Breast epithelium (tissue), 4 donors: ENCODE results near the gene LMNTD2. TPM values are rescaled to one million over a fixed set of nuclear protein-coding genes. Genes with fewer than 3 reads are reported as not detected.

ENCODE experiments used
- DNase-seq, 2 donors: peaks; one replicate each; pipeline ENCODE4 v3.0.0-alpha.2; 2019; ENCODE audit warnings: low spot score in 2 of 2
- H3K27ac ChIP-seq, 2 donors: fragments of 200-600 bp; sonication (generic) in 1 of 2; one replicate each; pipeline ENCODE4 v1.5.1; 2016 to 2019; ENCODE audit warnings: mild to moderate bottlenecking in 1 of 2
- H3K27me3 ChIP-seq, 2 donors: fragments of 200-600 bp; sonication (generic) in 1 of 2; one replicate each; pipeline versions ENCODE4 v1.5.1 to v1.6.0; 2017 to 2019; ENCODE audit warnings: control low read depth in 1 of 2, mild to moderate bottlenecking in 1 of 2
- H3K36me3 ChIP-seq: fragments of 200-600 bp; one replicate; pipeline ENCODE4 v1.5.1; 2019
- H3K4me1 ChIP-seq, 2 donors: fragments of 200-600 bp; sonication (generic); one replicate each; pipeline ENCODE4 v1.5.1; 2016 to 2019; ENCODE audit warnings: control low read depth in 1 of 2
- H3K4me3 ChIP-seq, 3 donors: fragments of 200-600 bp; sonication (generic); 1 replicate in 2 of 3; 2 replicates in 1 of 3; pipeline ENCODE4 v1.5.1; 2016 to 2019; ENCODE audit warnings: mild to moderate bottlenecking in 3 of 3, moderate library complexity in 2 of 3
- H3K9me3 ChIP-seq, 2 donors: fragments of 200-600 bp; sonication (generic) in 1 of 2; one replicate each; pipeline ENCODE4 v1.5.1; 2016 to 2019; ENCODE audit warnings: control low read depth in 1 of 2
- POLR2A ChIP-seq: fragments of 450-650 bp; IDR thresholded peaks from one replicate; pipeline ENCODE4 v1.6.1; 2016; ENCODE audit warnings: antibody characterized with exemption, mild to moderate bottlenecking, moderate library complexity
- POLR2AphosphoS5 ChIP-seq, 3 donors: sonication (generic); formaldehyde crosslinking; IDR thresholded peaks; one replicate each; pipeline ENCODE4 v1.6.1; 2017; ENCODE audit warnings: antibody characterized with exemption in 3 of 3
- intact Hi-C: fragments of 100-400 bp; cut with DNase I; formaldehyde crosslinking; loops from one replicate; pipeline ENCODE4 v1.15.1; 2023; ENCODE audit warnings: low total_unique reads
- total RNA-seq, 3 donors: library from RNA; depleted of rRNA; stranded (reverse); fragments of >200 nt; gene quantifications; one replicate each; pipeline ENCODE4 v1.1.0, GENCODE V29; 2016
- TF ChIP-seq, protein P1 (sequence below), 3 donors: fragments of 450-650 bp; IDR thresholded peaks; one replicate each; pipeline ENCODE4 v1.5.1; 2016 to 2017; ENCODE audit warnings: antibody characterized with exemption in 3 of 3, mild to moderate bottlenecking in 3 of 3, moderate library complexity in 3 of 3

LMNTD2 gene
- total RNA-seq, 3 donors from 2014 or later = 2.6 to 6.1 (median 5.2) TPM

DNA sequence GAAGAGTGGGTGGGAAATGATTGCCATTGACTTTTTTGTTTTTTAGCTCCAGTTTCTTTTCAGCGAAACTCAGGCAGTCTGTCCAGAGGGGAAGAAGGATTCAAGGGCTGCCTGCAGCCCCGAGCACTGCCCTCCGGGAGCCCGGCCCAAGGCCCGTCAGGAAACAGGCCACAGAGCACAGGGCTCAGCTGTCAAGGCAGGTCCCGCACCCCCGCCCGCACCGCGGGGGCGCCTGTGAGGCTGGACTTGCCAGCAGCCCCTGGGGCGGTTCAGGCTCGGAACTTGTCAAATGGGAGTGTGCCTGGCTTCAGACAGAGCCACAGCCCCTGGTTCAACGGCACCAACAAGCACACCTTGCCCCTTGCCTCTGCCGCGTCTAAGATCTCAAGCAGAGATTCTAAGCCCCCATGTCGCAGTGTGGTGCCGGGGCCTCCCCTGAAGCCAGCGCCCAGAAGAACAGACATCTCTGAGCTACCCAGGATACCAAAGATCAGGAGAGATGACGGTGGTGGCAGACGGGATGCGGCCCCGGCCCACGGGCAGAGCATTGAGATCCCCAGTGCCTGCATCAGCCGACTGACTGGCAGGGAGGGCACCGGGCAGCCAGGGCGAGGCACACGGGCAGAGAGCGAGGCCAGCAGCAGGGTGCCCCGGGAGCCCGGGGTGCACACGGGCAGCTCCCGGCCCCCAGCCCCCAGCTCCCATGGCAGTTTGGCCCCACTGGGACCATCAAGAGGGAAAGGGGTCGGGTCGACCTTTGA, 46.7 kb upstream of the LMNTD2 start:
- TF ChIP-seq POLR2A (no peak), POLR2AphosphoS5 (IDR thresholded peaks at IDR 0.05) (no peak)
- TF ChIP-seq, protein P1, sequence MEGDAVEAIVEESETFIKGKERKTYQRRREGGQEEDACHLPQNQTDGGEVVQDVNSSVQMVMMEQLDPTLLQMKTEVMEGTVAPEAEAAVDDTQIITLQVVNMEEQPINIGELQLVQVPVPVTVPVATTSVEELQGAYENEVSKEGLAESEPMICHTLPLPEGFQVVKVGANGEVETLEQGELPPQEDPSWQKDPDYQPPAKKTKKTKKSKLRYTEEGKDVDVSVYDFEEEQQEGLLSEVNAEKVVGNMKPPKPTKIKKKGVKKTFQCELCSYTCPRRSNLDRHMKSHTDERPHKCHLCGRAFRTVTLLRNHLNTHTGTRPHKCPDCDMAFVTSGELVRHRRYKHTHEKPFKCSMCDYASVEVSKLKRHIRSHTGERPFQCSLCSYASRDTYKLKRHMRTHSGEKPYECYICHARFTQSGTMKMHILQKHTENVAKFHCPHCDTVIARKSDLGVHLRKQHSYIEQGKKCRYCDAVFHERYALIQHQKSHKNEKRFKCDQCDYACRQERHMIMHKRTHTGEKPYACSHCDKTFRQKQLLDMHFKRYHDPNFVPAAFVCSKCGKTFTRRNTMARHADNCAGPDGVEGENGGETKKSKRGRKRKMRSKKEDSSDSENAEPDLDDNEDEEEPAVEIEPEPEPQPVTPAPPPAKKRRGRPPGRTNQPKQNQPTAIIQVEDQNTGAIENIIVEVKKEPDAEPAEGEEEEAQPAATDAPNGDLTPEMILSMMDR (IDR thresholded peaks at IDR 0.05) = no peak
- H3K27ac ChIP-seq = peak overlapping the region; percentile 74 to 82
- H3K4me3 ChIP-seq = no peak overlapping the region
- no peak for DNase-seq
- H3K36me3 ChIP-seq = peaks cover 11% of the 10 kb centered on the region
- H3K9me3 ChIP-seq = no peaks in the 10 kb centered on the region
- H3K27me3 ChIP-seq = no peaks in the 10 kb centered on the region
- H3K4me1 ChIP-seq = no peaks in the 10 kb centered on the region
- intact Hi-C loops = no loop called here

DNA sequence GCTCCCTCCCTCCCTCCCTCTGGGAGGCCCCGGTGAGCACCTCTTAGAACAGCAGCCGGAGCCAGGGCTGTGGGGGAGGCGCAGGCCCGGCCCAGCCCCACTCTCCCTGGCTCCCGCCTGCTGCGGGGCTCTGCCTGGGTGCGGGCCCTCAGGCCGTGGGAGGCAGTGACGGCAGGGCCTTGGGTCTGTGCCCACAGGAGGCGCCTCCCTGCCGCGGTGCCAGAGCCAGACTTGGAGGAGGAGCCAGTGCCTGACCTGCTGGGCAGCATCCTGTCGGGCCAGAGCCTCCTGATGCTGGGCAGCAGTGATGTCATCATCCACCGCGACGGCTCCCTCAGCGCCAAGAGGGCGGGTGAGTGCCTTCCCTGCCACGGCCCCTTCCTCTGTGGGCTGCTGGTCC, 45.7 kb upstream of the LMNTD2 start:
- no peak for TF ChIP-seq POLR2AphosphoS5 (IDR thresholded peaks at IDR 0.05)
- TF ChIP-seq, protein P1 (IDR thresholded peaks at IDR 0.05) = no peak
- intact Hi-C loops = no loop called here
- no peaks in the 10 kb centered on the region for H3K9me3 ChIP-seq
- H3K36me3 ChIP-seq = peaks cover 11% of the 10 kb centered on the region
- H3K27me3 ChIP-seq = no peaks in the 10 kb centered on the region
- no peaks in the 10 kb centered on the region for H3K4me1 ChIP-seq
- no peak overlapping the region for H3K4me3 ChIP-seq
- peak; percentile 69 to 80 for DNase-seq
- peak overlapping the region; percentile 74 to 82 for H3K27ac ChIP-seq

DNA sequence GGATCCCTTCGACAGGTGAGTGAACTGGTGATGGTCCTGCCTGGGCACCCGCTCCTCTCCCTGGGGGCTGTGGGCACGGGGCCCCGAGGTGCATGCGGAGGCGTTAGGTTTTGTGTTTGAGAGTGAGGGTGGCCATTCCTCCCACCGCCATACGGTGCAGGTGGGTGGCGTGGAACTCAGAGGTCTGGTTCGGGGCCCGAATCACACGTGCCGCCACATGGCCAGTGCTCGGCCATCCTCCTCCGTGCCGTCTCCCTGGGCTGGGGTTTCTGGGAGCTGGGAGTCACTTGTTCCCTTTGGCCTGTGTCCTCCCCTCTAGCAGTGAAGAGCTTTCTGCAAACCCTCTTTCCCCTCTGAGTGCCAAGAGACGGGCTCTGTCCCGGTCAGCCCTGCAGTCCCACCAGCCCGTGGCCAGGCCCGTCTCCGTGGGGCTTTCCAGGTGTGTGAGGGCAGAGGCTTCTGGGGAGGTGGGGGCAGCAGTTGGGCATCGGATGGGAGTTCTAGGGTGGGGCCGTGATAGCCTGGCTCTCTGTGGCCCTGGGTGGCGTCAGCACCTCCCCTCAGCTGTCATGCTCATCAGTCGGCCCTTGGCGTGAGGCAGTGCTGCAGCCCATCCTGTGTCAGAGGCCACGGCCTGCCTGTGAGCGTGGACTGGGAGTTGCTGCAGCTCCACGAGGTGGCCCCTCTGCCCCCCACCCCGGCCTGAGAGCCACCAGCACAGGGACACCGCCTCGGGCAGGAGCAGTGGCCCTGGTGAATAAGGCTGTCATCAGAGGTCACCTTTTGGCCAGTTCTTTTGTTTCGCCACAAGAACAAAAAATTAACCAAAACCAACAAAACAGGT, 45.0 kb upstream of the LMNTD2 start:
- H3K4me1 ChIP-seq = no peaks in the 10 kb centered on the region
- H3K27ac ChIP-seq = peak overlapping the region; percentile 74 to 82
- peaks cover 11% of the 10 kb centered on the region for H3K36me3 ChIP-seq
- no peaks in the 10 kb centered on the region for H3K9me3 ChIP-seq
- H3K4me3 ChIP-seq = no peak overlapping the region
- intact Hi-C loops = no loop called here
- no peaks in the 10 kb centered on the region for H3K27me3 ChIP-seq
- TF ChIP-seq POLR2AphosphoS5 (IDR thresholded peaks at IDR 0.05) (no peak), POLR2A (no peak)
- DNase-seq = no peak

DNA sequence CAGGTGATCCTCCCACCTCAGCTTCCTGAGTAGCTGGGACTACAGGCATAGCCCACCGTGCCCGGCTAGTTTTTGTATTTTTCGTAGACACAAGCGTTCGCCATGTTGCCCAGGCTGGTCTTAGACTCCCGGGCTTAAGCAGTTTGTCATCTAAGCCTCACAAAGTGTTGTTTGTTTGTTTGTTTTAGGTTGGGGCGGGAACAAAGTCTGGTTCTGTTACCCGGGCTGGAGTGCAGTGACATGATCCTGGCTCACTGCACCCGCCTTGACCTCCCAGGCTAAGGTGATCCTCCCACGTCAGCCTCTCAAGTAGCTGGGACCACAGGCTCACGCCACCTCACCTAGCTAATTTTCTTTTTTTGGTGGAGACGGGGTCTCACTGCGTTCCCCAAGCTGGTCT, 42.6 kb upstream of the LMNTD2 start:
- Histone ChIP-seq H3K4me3 (no peak overlapping the region), H3K9me3 (no peaks in the 10 kb centered on the region), H3K27me3 (no peaks in the 10 kb centered on the region), H3K36me3 (peaks cover 6% of the 10 kb centered on the region), H3K4me1 (no peaks in the 10 kb centered on the region), H3K27ac (no peak overlapping the region)
- DNase-seq = no peak
- TF ChIP-seq POLR2A = no peak
- TF ChIP-seq POLR2AphosphoS5 (IDR thresholded peaks at IDR 0.05) = no peak
- TF ChIP-seq, protein P1 (IDR thresholded peaks at IDR 0.05) = no peak
- intact Hi-C loops = no loop called here

DNA sequence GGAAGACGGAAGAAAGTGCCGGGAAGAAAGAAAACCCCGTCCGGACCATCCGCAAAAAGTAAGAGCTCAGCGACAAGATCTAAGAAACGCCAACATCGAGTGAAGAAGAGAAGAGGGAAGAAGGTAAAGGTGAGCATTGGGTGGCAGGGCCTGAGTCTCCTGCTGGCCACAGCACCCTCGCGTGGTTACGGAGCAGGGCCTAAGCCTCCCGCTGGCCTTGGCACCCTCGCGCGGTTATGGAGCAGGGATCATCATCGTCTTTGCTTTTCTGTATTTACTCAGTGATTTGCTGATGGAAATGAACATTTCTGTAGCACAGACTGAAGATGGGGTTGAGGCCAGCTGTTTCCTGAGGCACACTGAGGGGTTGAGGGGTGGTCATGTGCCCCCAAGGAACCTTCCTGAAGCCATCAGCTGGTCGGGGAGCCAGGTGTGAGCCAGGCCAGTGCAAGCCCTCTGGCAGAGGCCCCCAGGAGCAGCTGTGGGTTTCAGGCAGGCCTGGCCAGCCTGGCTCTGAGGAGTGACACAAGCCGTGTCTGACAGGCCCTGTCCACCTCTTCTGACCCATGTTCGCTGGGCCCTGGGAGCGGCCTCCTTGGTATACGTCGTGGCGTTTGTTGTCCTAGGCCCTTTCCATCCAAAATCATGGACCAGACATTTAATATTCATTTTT, 41.2 kb upstream of the LMNTD2 start:
- Histone ChIP-seq H3K27ac (no peak overlapping the region), H3K4me3 (no peak overlapping the region), H3K36me3 (peaks cover 6% of the 10 kb centered on the region), H3K4me1 (no peaks in the 10 kb centered on the region), H3K9me3 (no peaks in the 10 kb centered on the region), H3K27me3 (no peaks in the 10 kb centered on the region)
- TF ChIP-seq, protein P1 (IDR thresholded peaks at IDR 0.05) = no peak
- no peak for TF ChIP-seq POLR2A
- TF ChIP-seq POLR2AphosphoS5 (IDR thresholded peaks at IDR 0.05) = no peak
- intact Hi-C loops = loop anchor here (1.0 kb wide), 1 partner anchor 15 kb away; no protein-coding TSS in a partner anchor
- no peak for DNase-seq
